M059J (cell line): Measurements from ENCODE around the gene TEX38. TPM values are rescaled to one million over a fixed set of nuclear protein-coding genes. Genes with fewer than 3 reads are reported as not detected.
"Not testable (repeated sequence)": the region's sequence is repeated elsewhere in the genome, so short reads cannot be mapped to it uniquely, and the experiment has no call there.

Source experiments
- DNase-seq: peaks from one replicate; pipeline ENCODE4 v3.0.0-alpha.2; 2012; ENCODE audit warnings: low read depth
- total RNA-seq: library from RNA; depleted of rRNA; stranded (reverse); fragments of >200 nt; shearing (Covaris generic); gene quantifications from 2 replicates; pipeline ENCODE4 v1.2.3, GENCODE V29; 2014; rRNA removed

Gene TEX38
- total RNA-seq, result not detected in 2 replicates

DNA sequence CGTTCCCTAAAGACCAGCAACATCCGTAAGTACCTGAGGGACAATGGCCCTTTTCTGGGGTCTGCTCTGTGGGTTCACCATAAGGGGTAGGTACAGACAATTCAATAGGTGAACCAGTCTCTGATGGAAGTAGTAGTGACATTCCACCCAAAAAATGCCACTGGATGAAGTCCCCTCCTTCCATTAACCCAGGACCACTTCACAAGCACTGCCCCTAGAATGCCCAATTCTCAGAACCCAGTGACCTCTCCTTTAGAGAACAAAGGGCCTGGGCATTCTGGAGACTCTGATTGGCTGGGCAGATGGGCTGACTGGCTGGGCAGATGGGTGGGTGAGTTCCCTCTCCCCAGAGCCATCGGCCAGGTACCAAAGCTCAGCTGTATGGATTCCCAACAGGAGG lies at the start of gene TEX38:
TEX38 (plus strand) TSS at position 301 of the 400 bp plus-strand sequence; CDS start at position 382, 81 bp downstream.
- DNase-seq, result no peak

DNA sequence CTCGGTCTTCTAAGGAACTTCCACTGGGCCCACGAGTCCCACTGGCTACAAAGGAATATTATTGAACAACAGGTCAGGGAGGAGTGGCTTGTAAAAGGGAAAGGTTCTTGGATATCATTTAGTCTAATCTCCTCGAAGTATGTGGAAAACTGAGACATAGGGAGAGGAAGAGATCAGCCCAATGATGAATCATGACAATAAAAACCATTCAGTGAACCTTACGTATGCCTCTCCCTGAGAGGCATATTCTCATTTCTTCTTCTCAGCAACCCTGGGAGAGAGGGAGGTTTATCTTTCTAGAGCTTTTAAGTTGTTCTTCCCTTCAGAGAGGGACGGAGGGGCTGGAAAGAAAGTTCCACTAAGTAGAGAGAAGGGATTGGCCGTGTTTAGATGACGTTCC lies 49.7 kb upstream of the TEX38 start:
- peak; percentile 72 for DNase-seq

DNA sequence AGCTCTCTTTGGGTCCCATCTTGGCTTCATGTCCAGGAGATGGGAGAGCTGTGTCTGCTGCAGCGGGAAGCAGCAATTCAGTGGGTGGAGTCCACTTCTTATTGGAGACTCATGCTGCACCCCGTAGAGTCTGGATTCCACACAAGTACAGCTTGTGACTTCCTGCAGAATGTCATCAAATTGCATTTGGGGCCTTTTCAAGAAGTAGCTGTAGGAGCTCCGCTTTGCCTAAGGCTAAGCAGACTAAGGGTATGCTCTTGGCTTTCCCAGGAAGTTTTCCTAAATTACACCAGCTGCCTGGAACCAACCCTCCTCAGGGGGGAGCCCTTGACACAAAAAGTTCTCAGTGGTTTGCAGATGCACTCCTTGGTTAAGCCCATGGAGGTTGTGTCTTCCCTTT lies 49.3 kb upstream of the TEX38 start:
- DNase-seq, result peak; percentile 66

DNA sequence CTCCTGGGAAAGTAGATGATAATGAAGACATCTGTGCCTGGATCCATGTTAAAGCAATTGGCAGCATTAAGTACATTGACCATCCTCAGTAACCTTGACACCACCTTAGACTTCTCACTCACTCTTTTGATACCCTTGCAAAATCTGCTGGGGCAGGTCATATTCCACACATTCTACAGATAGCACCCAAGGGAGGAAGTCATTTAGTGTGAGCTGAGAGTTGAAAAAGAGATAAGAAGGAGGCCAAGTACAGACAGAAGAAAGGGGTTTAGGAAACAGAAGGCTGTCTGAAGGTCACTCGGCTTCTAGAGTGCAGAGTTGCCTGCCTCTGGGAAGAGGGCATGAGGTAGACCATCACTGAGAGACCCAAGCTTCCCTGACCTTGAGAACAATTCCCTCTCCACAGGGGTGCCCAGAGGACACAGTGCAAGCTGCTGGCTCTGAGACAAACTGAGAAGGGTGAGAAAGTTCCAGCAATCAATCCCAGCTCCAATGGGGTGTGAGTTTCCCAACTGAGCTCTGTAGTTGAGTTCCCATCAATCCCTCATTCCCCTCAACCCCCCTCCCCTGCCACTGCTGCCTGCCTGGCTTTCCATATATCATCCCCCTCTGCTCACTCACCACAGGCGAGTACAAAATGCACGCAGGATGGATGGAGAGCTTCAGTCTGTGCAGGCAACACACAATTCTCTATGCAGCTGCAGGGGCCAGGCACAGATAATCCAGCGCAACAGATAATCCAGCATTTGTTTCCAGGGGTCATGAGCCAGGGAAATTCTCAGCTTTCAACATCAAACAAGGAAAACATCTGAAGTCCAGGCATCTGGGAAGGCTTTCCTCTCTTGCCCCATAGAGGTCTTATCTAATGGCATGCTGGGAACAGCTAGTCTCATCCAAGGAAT lies 47.7 kb upstream of the TEX38 start:
- no peak for DNase-seq

DNA sequence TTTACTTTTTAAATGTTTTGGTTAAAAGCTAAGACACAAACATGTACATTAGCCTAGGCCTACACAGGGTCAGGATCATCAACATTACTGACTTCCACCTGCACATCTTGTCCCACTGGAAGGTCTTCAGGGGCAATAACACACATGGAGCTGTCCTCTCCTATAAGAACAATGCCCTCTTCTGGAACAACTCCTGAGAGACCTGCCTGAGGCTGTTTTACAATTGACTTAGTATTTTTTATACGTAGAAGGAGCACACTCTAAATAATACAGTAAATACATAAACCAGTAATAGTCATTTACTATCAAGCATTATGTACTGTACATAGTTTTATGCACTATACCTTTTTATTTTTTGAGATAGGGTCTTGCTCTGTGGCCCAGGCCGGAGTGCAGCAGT lies 40.9 kb upstream of the TEX38 start:
- no peak for DNase-seq

DNA sequence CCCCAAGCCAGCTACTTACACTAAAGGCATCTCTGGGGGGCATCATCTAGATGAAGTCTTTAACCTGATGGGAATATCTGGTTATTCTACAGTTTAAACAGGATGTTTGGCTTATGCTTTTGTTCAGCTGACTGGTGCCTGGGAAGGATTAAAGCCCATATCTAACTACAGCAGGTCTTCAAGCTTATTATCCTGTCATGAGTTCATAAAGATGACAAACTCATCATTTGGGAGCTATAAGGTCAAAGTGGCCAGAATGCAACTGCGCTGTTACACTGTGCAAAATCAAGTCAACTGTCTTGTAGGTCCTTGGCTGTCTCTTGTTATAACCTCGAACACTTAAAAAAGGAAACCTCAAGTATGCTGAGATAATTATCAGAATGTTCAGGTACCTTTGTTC lies 36.4 kb upstream of the TEX38 start:
- DNase-seq, result no peak

DNA sequence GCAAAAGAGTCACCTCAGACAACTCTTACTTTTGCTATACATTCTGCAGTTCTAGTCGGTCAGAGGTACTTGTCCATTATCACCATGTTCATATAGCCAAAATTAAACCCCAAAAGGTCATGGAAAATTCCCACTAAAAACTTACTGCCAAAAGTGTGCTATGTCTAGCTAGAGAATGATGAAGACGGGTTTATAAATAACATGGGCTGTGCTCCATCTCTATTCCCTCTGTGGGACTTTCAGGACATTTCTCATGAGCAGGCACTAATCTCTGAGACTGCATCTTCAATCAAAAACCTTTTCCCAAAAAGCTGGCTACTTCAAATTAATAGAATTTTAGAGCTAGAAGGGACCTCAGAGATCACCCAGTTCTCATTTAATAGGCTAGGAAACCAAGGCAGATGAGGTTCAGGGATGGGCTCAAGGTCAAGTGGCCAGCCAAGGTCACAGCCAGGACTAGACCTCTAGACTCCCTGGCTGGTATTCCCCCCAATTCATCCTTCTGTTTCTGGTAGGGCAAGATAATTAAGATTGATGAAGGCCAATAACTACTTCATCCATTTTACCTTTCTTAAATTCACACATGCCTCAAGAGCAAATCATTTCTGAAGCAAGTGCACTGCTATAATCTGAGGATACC lies 34.1 kb upstream of the TEX38 start:
- DNase-seq, result no peak

DNA sequence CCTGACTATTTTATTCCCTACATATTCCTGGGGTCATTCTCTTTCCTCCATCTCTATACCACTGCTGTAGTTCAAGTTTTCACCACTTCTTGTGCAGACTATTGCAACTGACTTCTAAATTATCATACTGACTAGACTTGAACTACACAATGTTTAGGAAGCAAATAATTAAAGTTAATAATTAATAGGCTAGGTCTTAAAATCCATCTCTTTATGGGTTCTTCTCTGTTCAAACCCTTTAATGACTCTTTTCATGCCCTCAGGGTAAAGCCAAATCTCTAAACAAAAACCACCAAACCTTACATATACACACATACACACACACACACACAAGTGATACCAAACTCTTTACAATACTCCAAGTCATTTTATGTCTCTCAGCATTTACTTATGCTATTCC lies 32.7 kb upstream of the TEX38 start:
- DNase-seq, result no peak

DNA sequence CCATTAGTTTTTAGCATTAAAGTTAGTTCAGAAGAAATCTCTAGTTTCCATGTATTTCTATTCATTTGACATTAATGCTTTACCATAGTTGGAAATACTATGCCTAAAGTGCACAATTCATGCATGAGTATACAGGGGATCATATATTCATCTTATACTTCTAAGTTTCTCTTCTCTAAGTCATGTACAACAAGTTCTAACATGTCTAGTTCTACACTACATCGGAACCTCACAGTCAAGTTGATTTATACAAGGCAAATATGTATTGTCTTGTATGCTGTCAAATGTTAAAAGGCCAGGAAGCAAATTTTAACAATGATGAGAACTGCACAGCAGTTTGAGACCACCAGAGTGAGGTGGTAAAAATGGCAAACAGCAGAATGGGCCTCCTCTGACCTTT lies 32.1 kb upstream of the TEX38 start:
- DNase-seq, result no peak

DNA sequence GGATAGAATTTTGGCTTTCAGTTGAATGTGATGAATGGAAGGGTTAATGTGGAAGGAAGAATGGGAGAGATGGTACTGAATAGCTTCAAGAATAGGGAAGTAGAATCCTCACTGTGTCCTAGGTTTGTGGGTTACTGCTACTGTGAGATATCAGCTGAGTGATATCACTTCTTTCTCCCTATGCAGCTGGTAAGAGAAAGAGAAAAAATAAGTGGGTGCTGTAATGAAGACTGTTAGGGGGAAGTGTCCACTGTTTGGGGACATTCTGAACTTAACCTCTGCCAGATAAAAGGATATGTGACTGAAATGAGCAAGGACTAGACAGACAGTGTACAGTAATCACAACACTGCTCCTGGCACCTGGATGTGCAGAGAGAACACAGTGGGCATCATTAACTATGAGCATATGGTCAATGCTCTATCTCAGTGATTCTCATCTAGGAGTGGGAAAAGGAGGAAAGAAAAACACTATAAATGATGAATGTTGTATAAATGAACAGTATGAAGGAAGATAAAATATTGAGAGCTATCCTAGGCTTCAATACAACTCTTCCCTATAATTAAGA lies 29.5 kb upstream of the TEX38 start:
- DNase-seq, result no peak

DNA sequence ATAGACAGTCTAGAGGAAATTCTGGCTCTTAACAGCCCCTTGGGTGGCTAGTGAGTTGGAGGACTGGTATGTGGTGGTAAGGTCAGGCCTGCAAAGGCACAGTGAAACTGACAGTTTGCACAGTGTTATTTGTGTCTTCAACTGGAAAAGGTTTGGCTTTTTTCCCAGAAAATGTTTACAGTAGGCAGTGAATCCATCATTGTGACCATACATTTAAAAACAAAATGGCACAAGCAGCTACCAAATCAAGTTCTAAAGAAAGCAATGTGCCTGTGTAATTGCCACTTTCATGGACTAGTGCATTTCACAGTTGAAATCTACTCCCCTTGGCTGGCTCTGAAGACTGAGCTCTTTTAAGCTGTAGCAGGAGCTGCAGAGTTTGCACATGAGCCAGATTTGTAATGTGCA lies 28.3 kb upstream of the TEX38 start:
- peak; percentile 97 for DNase-seq

DNA sequence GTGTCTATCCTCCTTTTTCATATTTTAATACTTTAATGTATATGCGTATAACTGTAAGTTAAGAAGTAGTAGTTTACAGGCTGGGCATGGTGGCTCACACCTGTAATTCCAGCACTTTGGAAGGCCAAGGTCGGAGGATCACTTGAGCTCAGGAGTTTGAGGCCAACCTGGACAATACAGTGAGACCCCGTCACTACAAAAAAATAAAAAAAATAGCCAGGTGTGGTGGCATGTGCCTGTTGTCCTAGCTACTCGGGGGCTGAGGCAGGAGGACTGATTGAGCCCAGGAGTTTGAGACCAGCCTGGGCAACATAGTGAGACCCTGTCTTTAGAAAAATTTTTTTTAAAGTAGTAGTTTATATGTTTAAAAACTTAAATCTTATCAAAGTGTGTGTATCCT lies 25.8 kb upstream of the TEX38 start:
- no peak for DNase-seq

DNA sequence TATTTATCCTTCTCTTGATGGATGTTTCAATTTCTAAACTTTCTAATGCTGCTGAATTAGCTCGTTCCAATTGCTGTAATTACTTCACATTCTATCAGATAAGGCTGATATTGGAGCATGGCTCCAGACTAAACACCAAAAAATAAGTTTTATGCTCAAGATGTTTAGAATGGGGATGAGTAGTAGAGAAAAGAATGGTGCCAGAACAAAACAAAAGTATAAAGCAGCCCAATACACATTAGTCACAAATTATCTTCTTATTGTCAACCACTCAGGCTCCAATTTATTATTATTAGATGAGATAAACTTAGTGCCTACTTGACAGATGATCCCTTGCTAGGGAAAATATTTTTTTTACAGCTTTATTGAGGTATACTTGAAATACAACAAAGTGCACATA lies 25.3 kb upstream of the TEX38 start:
- DNase-seq, result no peak

DNA sequence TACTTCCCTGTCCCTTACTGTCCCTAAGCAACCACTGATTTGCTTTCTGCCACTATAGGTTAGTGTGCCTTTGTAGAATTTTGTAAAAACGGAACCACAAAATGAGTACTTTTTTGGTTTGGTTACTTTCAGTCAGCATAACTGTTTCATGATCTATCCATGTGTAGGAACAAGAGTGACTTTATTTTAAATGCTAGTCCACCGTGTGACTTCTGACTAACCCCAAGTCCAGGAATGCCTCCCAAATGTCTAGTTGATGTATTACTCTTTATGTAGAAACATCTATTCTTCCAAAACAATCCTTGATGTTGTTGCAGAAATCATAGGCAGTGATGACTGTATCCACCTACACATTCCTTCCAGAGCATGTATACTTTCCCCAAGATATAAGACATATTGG lies 24.8 kb upstream of the TEX38 start:
- no peak for DNase-seq

DNA sequence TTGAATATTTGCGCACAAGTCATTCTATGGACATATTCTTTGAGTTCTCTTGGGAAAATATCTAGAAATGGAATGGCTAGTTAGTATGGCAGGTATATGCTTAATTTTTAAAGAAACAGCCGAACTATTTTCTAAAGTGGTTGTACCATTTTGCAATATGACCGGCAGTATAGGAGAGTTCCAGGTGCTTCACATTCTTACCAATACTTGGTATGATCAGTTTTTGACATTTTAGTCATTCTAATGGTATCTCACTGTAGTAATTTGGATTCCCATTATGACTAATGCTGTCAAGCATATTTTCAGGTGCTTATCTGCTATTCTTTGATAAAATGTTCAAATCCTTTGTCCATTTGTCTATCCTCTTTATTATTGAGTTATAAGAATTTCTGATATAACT lies 24.0 kb upstream of the TEX38 start:
- DNase-seq, result no peak

DNA sequence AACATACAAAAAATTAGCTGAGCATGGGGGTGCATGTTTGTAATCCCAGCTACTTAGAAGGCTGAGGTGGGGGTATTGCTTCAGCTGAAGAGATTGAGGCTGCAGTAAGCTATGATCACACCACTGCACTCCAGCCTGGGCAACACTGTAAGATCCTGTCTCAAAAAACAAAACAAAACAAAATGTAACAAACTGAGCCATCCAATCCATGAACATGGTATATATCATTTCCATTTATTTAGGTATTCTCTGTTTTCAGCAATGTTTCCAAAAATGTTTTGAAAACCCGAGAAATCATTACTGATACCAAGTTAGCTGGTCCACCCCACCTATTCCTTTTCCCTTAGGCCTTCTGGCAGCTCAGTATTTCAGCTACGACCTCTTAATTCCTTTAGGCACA lies 21.9 kb upstream of the TEX38 start:
- no peak for DNase-seq

DNA sequence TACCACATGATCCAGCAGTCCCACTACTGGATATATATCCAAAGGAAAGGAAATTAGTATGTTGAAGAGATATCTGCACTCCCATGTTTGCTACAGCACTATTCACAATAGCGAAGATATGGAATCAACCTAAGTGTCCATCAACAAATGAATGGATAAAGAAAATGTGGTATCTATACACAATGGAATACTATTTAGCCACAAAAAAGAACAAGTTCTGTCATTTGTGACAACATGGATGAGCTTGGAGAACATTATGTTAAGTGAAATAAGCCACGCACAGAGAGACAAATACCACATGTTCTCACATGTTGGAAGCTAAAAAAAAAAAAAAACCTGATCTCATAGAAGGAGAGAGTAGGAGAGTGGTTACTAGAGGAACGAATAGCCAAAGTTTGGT lies 21.2 kb upstream of the TEX38 start:
- DNase-seq, result no peak

DNA sequence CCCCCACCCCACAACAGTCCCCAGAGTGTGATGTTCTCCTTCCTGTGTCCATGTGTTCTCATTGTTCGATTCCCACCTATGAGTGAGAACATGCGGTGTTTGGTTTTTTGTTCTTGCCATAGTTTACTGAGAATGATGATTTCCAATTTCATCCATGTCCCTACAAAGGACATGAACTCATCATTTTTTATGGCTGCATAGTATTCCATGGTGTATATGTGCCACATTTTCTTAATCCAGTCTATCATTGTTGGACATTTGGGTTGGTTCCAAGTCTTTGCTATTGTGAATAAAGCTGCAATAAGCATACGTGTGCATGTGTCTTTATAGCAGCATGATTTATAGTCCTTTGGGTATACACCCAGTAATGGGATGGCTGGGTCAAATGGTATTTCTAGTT lies 20.5 kb upstream of the TEX38 start:
- not testable (repeated sequence) for DNase-seq

DNA sequence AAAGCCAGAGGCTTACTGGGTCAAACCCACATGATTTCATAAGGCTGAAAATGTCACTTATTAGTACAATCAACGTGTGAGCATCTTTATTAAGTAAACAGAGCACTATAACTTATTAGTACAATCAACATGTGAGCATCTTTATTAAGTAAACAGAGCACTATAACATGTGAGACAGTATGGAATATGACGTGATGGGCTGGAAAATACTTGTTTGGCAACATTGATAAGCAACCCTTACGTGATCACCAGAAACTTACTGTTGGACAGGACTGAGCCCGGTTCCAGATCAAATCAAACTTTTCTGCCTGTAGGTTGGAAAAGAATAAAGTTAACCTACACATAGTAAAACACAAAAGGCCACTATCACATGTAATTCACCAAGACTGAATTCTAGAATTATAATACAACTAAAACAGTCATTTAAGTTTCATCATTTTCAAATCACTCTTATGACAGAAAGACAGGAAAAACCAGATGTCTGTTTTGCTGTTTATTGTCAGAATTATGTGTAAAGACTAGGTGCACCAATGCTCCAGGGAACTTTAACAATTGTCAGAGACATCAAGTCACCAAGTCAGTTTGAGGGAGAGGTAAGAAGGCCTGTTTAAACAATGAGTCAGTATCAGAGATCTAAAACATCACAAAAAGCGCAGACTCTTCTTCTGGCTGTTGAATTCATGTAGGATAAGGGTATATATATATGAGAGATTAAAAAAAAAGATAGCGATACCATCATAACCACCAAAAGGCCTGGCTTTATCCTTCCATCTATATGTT lies 19.1 kb upstream of the TEX38 start:
- no peak for DNase-seq

DNA sequence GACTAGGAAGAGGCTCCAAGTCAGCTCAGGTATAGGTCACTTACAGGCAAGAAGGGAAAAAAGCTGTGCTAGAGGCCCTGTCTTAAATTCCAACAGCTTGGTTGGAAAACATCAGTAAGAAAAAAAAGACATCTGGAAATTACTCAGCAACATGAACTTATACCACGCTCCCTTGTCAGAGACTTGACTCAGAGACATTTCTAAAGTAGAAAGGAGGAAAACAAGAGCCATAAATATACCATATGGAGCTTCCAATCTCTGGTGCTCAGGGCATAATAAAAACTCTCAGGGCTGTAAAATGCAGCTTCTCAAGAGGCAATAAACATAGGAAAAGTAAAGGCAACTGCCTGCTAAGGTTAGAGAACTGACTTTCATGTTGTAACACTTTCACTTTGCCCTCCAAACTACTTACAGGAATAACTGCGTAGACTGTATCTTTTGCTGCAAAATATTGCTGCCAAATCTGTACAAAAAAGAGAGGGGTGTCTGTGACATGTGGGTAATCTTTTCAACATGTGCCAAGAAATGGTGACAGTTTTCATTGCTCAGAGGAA lies 18.2 kb upstream of the TEX38 start:
- DNase-seq, result no peak

DNA sequence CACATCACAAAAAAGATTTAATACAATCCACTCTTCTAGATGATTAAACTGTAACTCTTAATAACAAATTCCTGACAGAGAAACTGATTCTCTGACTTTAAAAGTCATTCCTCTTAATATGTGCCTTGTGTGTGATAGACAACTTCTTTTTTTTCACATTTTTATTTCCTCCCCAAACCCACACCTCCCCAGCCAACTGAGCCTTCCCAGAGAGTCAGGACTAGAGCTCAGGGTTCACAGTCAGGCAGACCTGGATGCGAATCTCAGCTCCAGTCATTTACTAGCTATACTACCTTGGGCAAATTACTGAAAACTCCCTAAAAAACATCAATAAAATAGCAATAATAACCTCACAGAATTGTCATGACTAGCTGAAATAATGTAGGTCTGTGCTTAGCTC lies 17.6 kb upstream of the TEX38 start:
- DNase-seq, result no peak

DNA sequence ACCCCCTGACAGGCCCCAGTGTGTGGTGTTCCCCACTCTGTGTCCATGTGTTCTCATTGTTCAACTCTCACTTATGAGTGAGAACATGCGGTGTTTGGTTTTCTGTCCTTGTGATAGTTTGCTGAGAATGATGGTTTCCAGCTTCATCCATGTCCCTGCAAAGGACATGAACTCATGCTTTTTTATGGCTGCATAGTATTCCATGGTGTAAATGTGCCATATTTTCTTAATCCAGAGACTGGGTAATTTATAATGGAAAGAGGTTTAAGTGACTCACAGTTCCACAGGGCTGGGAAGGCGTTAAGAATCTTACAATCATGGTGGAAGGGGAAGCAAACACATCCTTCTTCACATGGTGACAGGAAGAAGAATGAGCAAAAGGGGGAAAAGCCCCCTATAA lies 17.0 kb upstream of the TEX38 start:
- not testable (repeated sequence) for DNase-seq
